Measurements from ENCODE around the gene GABBR2.

The GABBR2 gene

DNA sequence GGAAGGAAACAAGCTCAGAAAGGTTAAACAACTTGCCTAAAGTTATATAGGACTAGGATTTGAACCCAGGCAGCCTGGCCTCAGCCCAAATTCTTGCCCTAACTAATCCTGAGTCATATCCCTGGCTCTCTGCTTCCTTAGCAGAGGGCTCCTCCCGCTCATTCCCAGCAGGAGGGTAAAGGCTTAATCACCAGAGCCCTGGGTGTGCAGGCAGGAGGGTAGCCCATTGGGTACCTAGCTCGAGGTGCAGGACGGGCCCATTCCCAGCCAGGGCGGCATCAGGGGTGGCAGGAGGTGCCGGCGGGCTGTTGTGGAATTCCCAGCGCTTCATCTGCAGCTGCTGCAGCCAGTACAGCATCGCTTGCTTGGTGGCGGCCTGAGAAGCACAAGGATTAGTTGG is 457.2 kb downstream of the GABBR2 start:
- Mint-ChIP-seq H3K4me1 (peaks cover 46% of the 10 kb centered on the region), H3K9me3 (no peaks in the 10 kb centered on the region), H3K27me3 (ENCODE audit: low read depth, poor library complexity) (peaks cover 30% of the 10 kb centered on the region), H3K27ac (no peak overlapping the region), H3K4me3 (no peak overlapping the region), H3K36me3 (ENCODE audit: low read depth) (no peaks in the 10 kb centered on the region)
- no peak for DNase-seq
- TF ChIP-seq, protein P1, sequence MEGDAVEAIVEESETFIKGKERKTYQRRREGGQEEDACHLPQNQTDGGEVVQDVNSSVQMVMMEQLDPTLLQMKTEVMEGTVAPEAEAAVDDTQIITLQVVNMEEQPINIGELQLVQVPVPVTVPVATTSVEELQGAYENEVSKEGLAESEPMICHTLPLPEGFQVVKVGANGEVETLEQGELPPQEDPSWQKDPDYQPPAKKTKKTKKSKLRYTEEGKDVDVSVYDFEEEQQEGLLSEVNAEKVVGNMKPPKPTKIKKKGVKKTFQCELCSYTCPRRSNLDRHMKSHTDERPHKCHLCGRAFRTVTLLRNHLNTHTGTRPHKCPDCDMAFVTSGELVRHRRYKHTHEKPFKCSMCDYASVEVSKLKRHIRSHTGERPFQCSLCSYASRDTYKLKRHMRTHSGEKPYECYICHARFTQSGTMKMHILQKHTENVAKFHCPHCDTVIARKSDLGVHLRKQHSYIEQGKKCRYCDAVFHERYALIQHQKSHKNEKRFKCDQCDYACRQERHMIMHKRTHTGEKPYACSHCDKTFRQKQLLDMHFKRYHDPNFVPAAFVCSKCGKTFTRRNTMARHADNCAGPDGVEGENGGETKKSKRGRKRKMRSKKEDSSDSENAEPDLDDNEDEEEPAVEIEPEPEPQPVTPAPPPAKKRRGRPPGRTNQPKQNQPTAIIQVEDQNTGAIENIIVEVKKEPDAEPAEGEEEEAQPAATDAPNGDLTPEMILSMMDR (IDR thresholded peaks at IDR 0.05), result no peak

DNA sequence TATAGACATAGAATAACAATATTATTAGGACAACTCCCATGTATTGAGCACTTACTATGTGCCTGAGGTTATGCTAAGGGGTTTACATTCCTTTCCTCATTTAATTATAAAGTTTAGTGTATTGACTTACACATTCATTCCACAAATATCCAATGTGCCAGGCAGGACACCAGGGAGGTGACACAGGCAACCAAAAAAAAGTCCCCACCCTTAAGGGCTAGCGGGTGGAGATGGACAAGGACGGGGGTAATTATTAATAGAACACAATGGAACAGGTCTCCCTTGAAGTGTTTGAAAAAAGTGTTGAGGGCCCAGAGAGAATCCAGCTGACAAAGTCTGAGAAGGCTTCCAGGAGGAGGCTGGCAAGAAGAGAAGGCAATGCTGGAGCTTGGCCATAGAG is 459.0 kb downstream of the GABBR2 start:
- H3K36me3 Mint-ChIP-seq (ENCODE audit: low read depth), result no peaks in the 10 kb centered on the region
- TF ChIP-seq, protein P1 (IDR thresholded peaks at IDR 0.05), result no peak
- H3K4me1 Mint-ChIP-seq, result peaks cover 50% of the 10 kb centered on the region
- peaks cover 27% of the 10 kb centered on the region for H3K27me3 Mint-ChIP-seq (ENCODE audit: low read depth, poor library complexity)
- DNase-seq, result no peak
- H3K4me3 Mint-ChIP-seq, result no peak overlapping the region
- no peaks in the 10 kb centered on the region for H3K9me3 Mint-ChIP-seq
- no peak overlapping the region for H3K27ac Mint-ChIP-seq

DNA sequence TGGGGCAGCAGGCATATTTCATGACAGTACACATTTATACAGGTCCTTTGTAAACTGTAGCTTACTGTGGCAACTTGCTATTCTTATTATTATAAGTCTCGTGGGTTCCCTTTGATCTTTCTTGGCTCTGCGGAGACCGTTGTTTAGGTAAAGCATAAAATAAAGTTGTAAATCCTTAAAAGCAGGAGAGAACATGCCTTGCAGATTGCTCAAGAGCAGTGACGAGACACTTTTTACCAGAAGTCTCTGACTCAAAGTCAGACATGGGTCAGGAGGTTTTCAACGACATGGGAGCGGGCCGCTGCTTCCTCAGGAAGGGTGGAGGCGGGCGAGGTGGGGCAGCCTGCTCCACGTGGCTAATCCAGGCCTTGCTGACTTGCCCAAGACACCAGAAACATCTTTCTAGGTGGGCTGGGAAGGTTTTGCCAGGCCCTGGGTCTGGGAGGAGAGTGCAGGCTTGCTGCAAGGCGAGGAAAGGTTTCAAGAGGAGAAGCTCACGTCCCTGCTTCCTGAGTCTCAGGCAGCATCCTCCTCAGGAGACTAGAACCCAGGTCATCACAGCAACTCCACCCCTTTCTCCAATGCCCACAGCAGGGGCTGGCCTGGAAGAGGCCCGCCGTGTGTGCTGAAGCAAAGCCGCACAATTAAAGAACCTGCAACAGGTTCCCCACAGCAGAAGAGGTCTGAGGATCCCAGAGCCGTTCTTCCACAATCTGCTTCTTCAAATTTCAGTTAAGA is 459.8 kb downstream of the GABBR2 start:
- peak; percentile 15 for DNase-seq
- H3K4me3 Mint-ChIP-seq, result no peak overlapping the region

DNA sequence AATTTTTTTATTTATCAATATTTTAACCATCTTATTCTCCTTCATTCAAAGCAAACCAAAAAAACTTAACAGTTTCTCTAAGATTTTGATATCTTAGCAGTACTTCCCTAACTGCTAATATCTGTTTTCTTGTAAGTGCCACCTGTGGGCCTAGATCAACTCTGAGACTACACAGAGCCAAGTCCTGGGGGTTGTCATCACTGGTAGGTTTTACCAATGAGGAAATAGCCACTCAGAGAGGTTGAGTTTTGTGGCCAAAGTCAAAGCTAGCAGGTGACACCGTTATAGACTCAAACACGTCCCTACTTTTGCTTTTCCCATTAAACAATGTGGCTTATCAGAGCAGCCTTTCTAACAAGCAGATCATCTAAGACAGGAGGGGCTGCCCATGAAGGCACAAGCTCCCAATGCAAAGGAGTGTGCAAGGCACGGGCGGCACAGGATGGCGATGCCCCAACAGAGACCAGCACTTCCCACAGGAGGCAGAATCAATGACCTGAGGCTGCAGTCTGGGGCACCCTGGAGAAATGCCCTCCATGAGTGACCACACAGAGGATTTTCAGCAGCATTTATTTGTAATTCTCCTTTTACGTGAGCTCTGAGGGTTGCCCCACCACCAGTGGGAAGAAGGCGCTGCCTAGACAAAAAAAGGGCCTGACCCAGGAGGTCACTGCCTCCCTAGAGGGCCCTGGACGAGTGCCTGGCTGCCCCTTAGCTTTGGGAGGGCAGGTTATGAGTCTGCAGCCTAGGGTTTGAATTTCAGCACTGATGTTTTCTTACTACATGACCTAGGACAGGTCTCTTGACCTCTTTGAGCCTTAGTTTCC is 460.7 kb downstream of the GABBR2 start:
- Mint-ChIP-seq H3K36me3 (ENCODE audit: low read depth) (no peaks in the 10 kb centered on the region), H3K27ac (peak overlapping the region; percentile 91), H3K4me1 (peaks cover 60% of the 10 kb centered on the region), H3K9me3 (no peaks in the 10 kb centered on the region), H3K27me3 (ENCODE audit: low read depth, poor library complexity) (peaks cover 14% of the 10 kb centered on the region), H3K4me3 (peak overlapping the region; percentile 3)
- TF ChIP-seq, protein P1 (IDR thresholded peaks at IDR 0.05), result no peak
- DNase-seq, result peak; percentile 35

More for the DNA sequence above, 459.8 kb downstream of the GABBR2 start:
- Mint-ChIP-seq H3K27me3 (ENCODE audit: low read depth, poor library complexity) (peaks cover 22% of the 10 kb centered on the region), H3K27ac (peak overlapping the region; percentile 91), H3K4me1 (peaks cover 56% of the 10 kb centered on the region), H3K9me3 (no peaks in the 10 kb centered on the region), H3K36me3 (ENCODE audit: low read depth) (no peaks in the 10 kb centered on the region)
- TF ChIP-seq, protein P1 (IDR thresholded peaks at IDR 0.05), result no peak

DNA sequence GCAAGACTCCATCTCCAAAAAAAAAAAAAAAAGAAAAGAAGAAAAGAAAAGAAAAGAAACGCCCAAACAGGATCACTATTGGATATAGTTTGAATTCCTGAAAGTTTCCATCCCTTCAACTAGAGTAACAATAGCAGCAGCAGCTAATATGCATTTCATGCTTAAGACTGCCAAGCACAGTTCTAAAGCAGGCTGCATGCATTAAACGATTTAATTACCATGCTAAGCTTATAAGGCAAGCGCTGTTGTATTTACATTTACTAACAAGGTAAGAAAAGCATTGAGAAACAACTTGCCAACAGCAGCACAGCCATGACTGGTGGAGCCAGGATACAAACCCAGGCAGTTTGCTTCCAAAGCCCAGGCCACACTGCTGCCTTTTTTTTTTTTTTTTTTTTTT is 466.3 kb downstream of the GABBR2 start:
- Mint-ChIP-seq H3K27ac (no peak overlapping the region), H3K9me3 (no peaks in the 10 kb centered on the region), H3K27me3 (ENCODE audit: low read depth, poor library complexity) (peaks cover 7% of the 10 kb centered on the region), H3K36me3 (ENCODE audit: low read depth) (no peaks in the 10 kb centered on the region), H3K4me3 (no peak overlapping the region), H3K4me1 (peaks cover 30% of the 10 kb centered on the region)
- TF ChIP-seq, protein P1 (IDR thresholded peaks at IDR 0.05), result no peak
- no peak for DNase-seq

Data from nephron progenitor cell (in vitro differentiated cells).